ENCODE data around the gene GPR84. TPM values are rescaled to one million over a fixed set of nuclear protein-coding genes. Genes with fewer than 3 reads are reported as not detected.

The GPR84 gene
- total RNA-seq = under 1 TPM; 0.57 to 0.99 TPM
- 0.15 to 0.35 reads per million in 2 donors for total RNA-seq

- H3K27me3 Mint-ChIP-seq = no peaks in the 10 kb centered on the region
- no peak for DNase-seq
- no peaks in the 10 kb centered on the region for H3K9me3 ChIP-seq (ENCODE audit: control insufficient read depth, low read length, poor library complexity, severe bottlenecking)
- peak within 1 kb of the TSS; percentile 81 for H3K4me3 Mint-ChIP-seq
- H3K4me1 Mint-ChIP-seq = peaks cover 37% of the 10 kb centered on the region
- peak within 1 kb of the TSS; percentile 94 for H3K27ac Mint-ChIP-seq
- ATAC-seq = peak; percentile 56
- no peaks in the 10 kb centered on the region for H3K36me3 Mint-ChIP-seq (ENCODE audit: low read depth)
Observed at GRCh38 chr12:54364413-54364812, at the start of gene GPR84. Gene GPR84 (minus strand): TSS chr12:54364486. CDS start chr12:54363851, 635 bp downstream.

- Mint-ChIP-seq H3K27me3 (no peaks in the 10 kb centered on the region), H3K4me3 (peak overlapping the region; percentile 96), H3K36me3 (ENCODE audit: low read depth) (peaks cover 7% of the 10 kb centered on the region), H3K4me1 (peaks cover 59% of the 10 kb centered on the region), H3K27ac (peak overlapping the region; percentile 100)
- no peaks in the 10 kb centered on the region for H3K9me3 ChIP-seq (ENCODE audit: control insufficient read depth, low read length, poor library complexity, severe bottlenecking)
- ATAC-seq (peak; percentile 89), DNase-seq (peak; percentile 59 to 75 (median 65))
Observed at GRCh38 chr12:54413284-54414190, 49.3 kb upstream of the GPR84 start.

- DNase-seq (no peak), ATAC-seq (peak; percentile 31)
- H3K4me3 Mint-ChIP-seq = peak overlapping the region; percentile 96
- H3K9me3 ChIP-seq (ENCODE audit: control insufficient read depth, low read length, poor library complexity, severe bottlenecking) = no peaks in the 10 kb centered on the region
- no peaks in the 10 kb centered on the region for H3K27me3 Mint-ChIP-seq
- peaks cover 60% of the 10 kb centered on the region for H3K4me1 Mint-ChIP-seq
- H3K36me3 Mint-ChIP-seq (ENCODE audit: low read depth) = peaks cover 6% of the 10 kb centered on the region
- peak overlapping the region; percentile 100 for H3K27ac Mint-ChIP-seq
Observed at GRCh38 chr12:54412786-54413185, 48.5 kb upstream of the GPR84 start.

- H3K9me3 ChIP-seq (ENCODE audit: control insufficient read depth, low read length, poor library complexity, severe bottlenecking) = no peaks in the 10 kb centered on the region
- H3K4me1 Mint-ChIP-seq = peaks cover 60% of the 10 kb centered on the region
- peaks cover 8% of the 10 kb centered on the region for H3K36me3 Mint-ChIP-seq (ENCODE audit: low read depth)
- peak overlapping the region; percentile 96 for H3K4me3 Mint-ChIP-seq
- DNase-seq (no peak), ATAC-seq (no peak)
- no peaks in the 10 kb centered on the region for H3K27me3 Mint-ChIP-seq
- H3K27ac Mint-ChIP-seq = peak overlapping the region; percentile 100
Observed at GRCh38 chr12:54412348-54412747, 48.1 kb upstream of the GPR84 start.

- peak; percentile 26 to 56 (median 47) for DNase-seq
- H3K9me3 ChIP-seq (ENCODE audit: control insufficient read depth, low read length, poor library complexity, severe bottlenecking) = no peaks in the 10 kb centered on the region
- Mint-ChIP-seq H3K4me1 (peaks cover 57% of the 10 kb centered on the region), H3K27me3 (no peaks in the 10 kb centered on the region), H3K27ac (peak overlapping the region; percentile 100), H3K36me3 (ENCODE audit: low read depth) (peaks cover 13% of the 10 kb centered on the region), H3K4me3 (peak overlapping the region; percentile 96)
- peak; percentile 49 for ATAC-seq
Observed at GRCh38 chr12:54411391-54412241, 47.3 kb upstream of the GPR84 start.

- Mint-ChIP-seq H3K27ac (no peak overlapping the region), H3K27me3 (no peaks in the 10 kb centered on the region), H3K36me3 (ENCODE audit: low read depth) (peaks cover 24% of the 10 kb centered on the region), H3K4me1 (peaks cover 50% of the 10 kb centered on the region), H3K4me3 (peak overlapping the region; percentile 39)
- no peaks in the 10 kb centered on the region for H3K9me3 ChIP-seq (ENCODE audit: control insufficient read depth, low read length, poor library complexity, severe bottlenecking)
- DNase-seq = no peak
- no peak for ATAC-seq
Observed at GRCh38 chr12:54409267-54409666, 45.0 kb upstream of the GPR84 start.

GRCh38 chr12:54407183-54407905 lies 43.1 kb upstream of the GPR84 start:
- H3K4me3 Mint-ChIP-seq = no peak overlapping the region
- DNase-seq (no peak), ATAC-seq (no peak)
- peaks cover 23% of the 10 kb centered on the region for H3K36me3 Mint-ChIP-seq (ENCODE audit: low read depth)
- peak overlapping the region; percentile 92 for H3K27ac Mint-ChIP-seq
- H3K4me1 Mint-ChIP-seq = peaks cover 33% of the 10 kb centered on the region
- no peaks in the 10 kb centered on the region for H3K27me3 Mint-ChIP-seq
- no peaks in the 10 kb centered on the region for H3K9me3 ChIP-seq (ENCODE audit: control insufficient read depth, low read length, poor library complexity, severe bottlenecking)

GRCh38 chr12:54405573-54405972 lies 41.3 kb upstream of the GPR84 start:
- H3K4me1 Mint-ChIP-seq = peaks cover 21% of the 10 kb centered on the region
- no peak overlapping the region for H3K4me3 Mint-ChIP-seq
- H3K9me3 ChIP-seq (ENCODE audit: control insufficient read depth, low read length, poor library complexity, severe bottlenecking) = no peaks in the 10 kb centered on the region
- no peak for DNase-seq
- H3K27ac Mint-ChIP-seq = peak overlapping the region; percentile 92
- peaks cover 23% of the 10 kb centered on the region for H3K36me3 Mint-ChIP-seq (ENCODE audit: low read depth)
- no peaks in the 10 kb centered on the region for H3K27me3 Mint-ChIP-seq
- ATAC-seq = no peak

GRCh38 chr12:54405106-54405505 lies 40.8 kb upstream of the GPR84 start:
- no peak for ATAC-seq
- H3K9me3 ChIP-seq (ENCODE audit: control insufficient read depth, low read length, poor library complexity, severe bottlenecking) = no peaks in the 10 kb centered on the region
- H3K27ac Mint-ChIP-seq = peak overlapping the region; percentile 92
- no peak overlapping the region for H3K4me3 Mint-ChIP-seq
- peaks cover 24% of the 10 kb centered on the region for H3K4me1 Mint-ChIP-seq
- H3K36me3 Mint-ChIP-seq (ENCODE audit: low read depth) = peaks cover 25% of the 10 kb centered on the region
- no peak for DNase-seq
- H3K27me3 Mint-ChIP-seq = no peaks in the 10 kb centered on the region

- peaks cover 28% of the 10 kb centered on the region for H3K4me1 Mint-ChIP-seq
- peak; percentile 72 for ATAC-seq
- H3K36me3 Mint-ChIP-seq (ENCODE audit: low read depth) = peaks cover 27% of the 10 kb centered on the region
Observed at GRCh38 chr12:54404061-54405004, 40.0 kb upstream of the GPR84 start.

GRCh38 chr12:54401119-54401518 lies 36.8 kb upstream of the GPR84 start:
- no peak for DNase-seq
- Mint-ChIP-seq H3K4me3 (no peak overlapping the region), H3K4me1 (peaks cover 24% of the 10 kb centered on the region), H3K27ac (peak overlapping the region; percentile 29), H3K36me3 (ENCODE audit: low read depth) (peaks cover 17% of the 10 kb centered on the region), H3K27me3 (no peaks in the 10 kb centered on the region)
- H3K9me3 ChIP-seq (ENCODE audit: control insufficient read depth, low read length, poor library complexity, severe bottlenecking) = no peaks in the 10 kb centered on the region
- no peak for ATAC-seq

More at GRCh38 chr12:54404061-54405004, 40.0 kb upstream of the GPR84 start:
- Mint-ChIP-seq H3K4me3 (no peak overlapping the region), H3K27ac (peak overlapping the region; percentile 92), H3K27me3 (no peaks in the 10 kb centered on the region)
- no peaks in the 10 kb centered on the region for H3K9me3 ChIP-seq (ENCODE audit: control insufficient read depth, low read length, poor library complexity, severe bottlenecking)
- peak; percentile 33 to 60 (median 45) for DNase-seq
